Occipital lobe (tissue), 2 donors: ENCODE data around the gene ENDOG. TPM values are rescaled to one million over a fixed set of nuclear protein-coding genes. Genes with fewer than 3 reads are reported as not detected.
"Not testable (repeated sequence)": the region's sequence is repeated elsewhere in the genome, so short reads cannot be mapped to it uniquely, and the experiment has no call there.

Experiments used
- DNase-seq: peaks from one replicate; lab custom pipeline; 2025; lab: John Stamatoyannopoulos, UW
- total RNA-seq: library from RNA; depleted of rRNA; stranded (reverse); fragments of >200 nt; gene quantifications from one replicate; pipeline ENCODE4 v1.2.3, GENCODE V29; 2014

The ENDOG gene
- total RNA-seq, 1 donor from 2014 or later: 21.1 TPM

GRCh38 chr9:128862401-128862851 is 44.1 kb downstream of the ENDOG start:
- no peak for DNase-seq

- DNase-seq: no peak
These were observed 45.3 kb downstream of the ENDOG start for GRCh38 chr9:128863647-128864046.

DNA sequence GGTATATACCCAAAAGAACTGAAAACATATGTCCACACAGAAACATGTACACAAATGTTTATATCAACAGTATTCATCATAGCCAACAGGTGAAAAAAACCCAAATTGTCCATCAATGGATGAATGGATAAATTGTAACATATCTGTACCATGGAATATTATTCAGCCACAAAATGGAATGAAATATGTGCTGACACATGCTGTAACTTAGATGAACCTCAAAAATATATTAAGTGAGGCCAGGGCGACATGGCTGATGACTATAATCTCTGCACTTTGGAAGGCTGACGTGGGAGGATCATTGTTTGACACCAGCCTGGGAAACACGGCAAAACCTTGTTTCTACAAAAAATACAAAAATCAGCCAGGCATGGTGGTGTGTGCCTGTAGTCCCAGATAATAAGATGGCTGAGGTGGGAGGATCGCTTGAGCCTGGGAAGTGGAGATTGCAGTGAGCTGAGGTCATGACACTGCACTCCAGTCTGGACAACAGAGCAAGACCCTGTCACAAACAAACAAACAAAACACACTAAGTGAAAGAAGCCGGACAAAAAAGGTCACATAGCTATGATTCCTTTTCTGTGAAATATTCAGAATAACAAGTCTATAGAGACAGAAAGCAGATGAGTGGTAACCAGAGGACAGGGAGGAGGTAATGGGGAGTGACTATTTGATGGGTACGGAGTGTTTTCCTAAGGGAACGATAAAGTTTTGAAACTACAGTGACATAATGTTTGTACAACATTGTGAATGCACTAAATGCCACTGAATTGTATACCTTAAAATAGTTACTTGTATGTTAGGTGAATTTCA is 52.0 kb downstream of the ENDOG start:
- no peak for DNase-seq

GRCh38 chr9:128870941-128871265 is 52.6 kb downstream of the ENDOG start:
- not testable (repeated sequence) for DNase-seq

Other genes starting within 250 kb of the ENDOG start
- gene DYNC2I2, start 161.7 kb upstream of the ENDOG start, total RNA-seq: 32.0 TPM
- gene SET, start 129.3 kb upstream of the ENDOG start, total RNA-seq: 849 TPM
- 0.31 TPM for gene PKN3, start 116.0 kb upstream of the ENDOG start, total RNA-seq
- 0.94 TPM for gene ZDHHC12, start 94.4 kb upstream of the ENDOG start, total RNA-seq
- 26.8 TPM for gene ZER1, start 46.6 kb upstream of the ENDOG start, total RNA-seq
- gene TBC1D13, start 31.2 kb upstream of the ENDOG start, total RNA-seq: 7.5 TPM
- gene SPOUT1, start 11.3 kb downstream of the ENDOG start, total RNA-seq: 14.2 TPM
- 9.0 TPM for gene KYAT1, start 63.5 kb downstream of the ENDOG start, total RNA-seq
- 20.4 TPM for gene LRRC8A, start 63.6 kb downstream of the ENDOG start, total RNA-seq
- gene PHYHD1, start 102.5 kb downstream of the ENDOG start, total RNA-seq: 1.1 TPM
- 14.7 TPM for gene DOLK, start 129.1 kb downstream of the ENDOG start, total RNA-seq
- gene NUP188, start 129.2 kb downstream of the ENDOG start, total RNA-seq: 17.8 TPM
- 56.6 TPM for gene SH3GLB2, start 209.8 kb downstream of the ENDOG start, total RNA-seq
- 18.4 TPM for gene MIGA2, start 218.1 kb downstream of the ENDOG start, total RNA-seq